ENCODE measurements around the gene MYMK. TPM values are rescaled to one million over a fixed set of nuclear protein-coding genes. Genes with fewer than 3 reads are reported as not detected.

Gene MYMK
- total RNA-seq, 1 donor from 2014 or later, result not detected

GRCh38 chr9:133570691-133571080, 45.9 kb upstream of the MYMK start:
- Mint-ChIP-seq H3K27me3 (peaks cover 14% of the 10 kb centered on the region), H3K4me3 (ENCODE audit: low read depth) (no peak overlapping the region), H3K36me3 (ENCODE audit: insufficient read depth) (no peaks in the 10 kb centered on the region), H3K9me3 (ENCODE audit: low read depth) (no peaks in the 10 kb centered on the region), H3K27ac (no peak overlapping the region), H3K4me1 (ENCODE audit: low read depth) (no peaks in the 10 kb centered on the region)
- TF ChIP-seq CTCF (IDR thresholded peaks at IDR 0.05; ENCODE audit: unreplicated experiment), result no peak
- no peak for DNase-seq (ENCODE audit: low spot score, unreplicated experiment)

GRCh38 chr9:133569891-133570690, 45.3 kb upstream of the MYMK start:
- no peaks in the 10 kb centered on the region for H3K9me3 Mint-ChIP-seq (ENCODE audit: low read depth)
- H3K36me3 Mint-ChIP-seq (ENCODE audit: insufficient read depth), result no peaks in the 10 kb centered on the region
- DNase-seq (ENCODE audit: low spot score, unreplicated experiment), result no peak
- no peak overlapping the region for H3K4me3 Mint-ChIP-seq (ENCODE audit: low read depth)
- TF ChIP-seq CTCF (IDR thresholded peaks at IDR 0.05; ENCODE audit: unreplicated experiment), result no peak
- H3K27ac Mint-ChIP-seq, result no peak overlapping the region
- no peaks in the 10 kb centered on the region for H3K4me1 Mint-ChIP-seq (ENCODE audit: low read depth)
- H3K27me3 Mint-ChIP-seq, result peaks cover 14% of the 10 kb centered on the region

- H3K36me3 Mint-ChIP-seq (ENCODE audit: insufficient read depth), result no peaks in the 10 kb centered on the region
- H3K4me3 Mint-ChIP-seq (ENCODE audit: low read depth), result no peak overlapping the region
- no peak for TF ChIP-seq CTCF (IDR thresholded peaks at IDR 0.05; ENCODE audit: unreplicated experiment)
- H3K27me3 Mint-ChIP-seq, result peaks cover 18% of the 10 kb centered on the region
- no peaks in the 10 kb centered on the region for H3K9me3 Mint-ChIP-seq (ENCODE audit: low read depth)
- H3K4me1 Mint-ChIP-seq (ENCODE audit: low read depth), result no peaks in the 10 kb centered on the region
- no peak for DNase-seq (ENCODE audit: low spot score, unreplicated experiment)
- no peak overlapping the region for H3K27ac Mint-ChIP-seq
Observed at GRCh38 chr9:133569121-133569785, 44.5 kb upstream of the MYMK start.

DNA sequence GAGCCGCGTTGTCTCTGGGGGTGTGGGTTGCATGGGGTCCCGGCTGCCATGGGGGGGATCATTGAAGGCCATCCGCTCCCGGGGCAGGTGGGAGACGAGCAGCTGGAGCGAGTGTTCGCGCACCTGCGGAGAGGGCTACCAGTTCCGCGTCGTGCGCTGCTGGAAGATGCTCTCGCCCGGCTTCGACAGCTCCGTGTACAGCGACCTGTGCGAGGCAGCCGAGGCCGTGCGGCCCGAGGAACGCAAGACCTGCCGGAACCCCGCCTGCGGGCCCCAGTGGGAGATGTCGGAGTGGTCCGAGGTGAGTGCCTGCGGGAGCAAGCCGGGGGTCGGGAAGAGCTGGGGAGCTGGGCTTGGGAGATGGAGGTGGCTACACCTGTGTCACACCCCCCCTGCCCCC, 43.4 kb upstream of the MYMK start:
- Mint-ChIP-seq H3K9me3 (ENCODE audit: low read depth) (no peaks in the 10 kb centered on the region), H3K27me3 (peaks cover 23% of the 10 kb centered on the region), H3K4me1 (ENCODE audit: low read depth) (peaks cover 2% of the 10 kb centered on the region), H3K27ac (no peak overlapping the region), H3K4me3 (ENCODE audit: low read depth) (no peak overlapping the region), H3K36me3 (ENCODE audit: insufficient read depth) (no peaks in the 10 kb centered on the region)
- no peak for DNase-seq (ENCODE audit: low spot score, unreplicated experiment)
- TF ChIP-seq CTCF (IDR thresholded peaks at IDR 0.05; ENCODE audit: unreplicated experiment), result no peak

DNA sequence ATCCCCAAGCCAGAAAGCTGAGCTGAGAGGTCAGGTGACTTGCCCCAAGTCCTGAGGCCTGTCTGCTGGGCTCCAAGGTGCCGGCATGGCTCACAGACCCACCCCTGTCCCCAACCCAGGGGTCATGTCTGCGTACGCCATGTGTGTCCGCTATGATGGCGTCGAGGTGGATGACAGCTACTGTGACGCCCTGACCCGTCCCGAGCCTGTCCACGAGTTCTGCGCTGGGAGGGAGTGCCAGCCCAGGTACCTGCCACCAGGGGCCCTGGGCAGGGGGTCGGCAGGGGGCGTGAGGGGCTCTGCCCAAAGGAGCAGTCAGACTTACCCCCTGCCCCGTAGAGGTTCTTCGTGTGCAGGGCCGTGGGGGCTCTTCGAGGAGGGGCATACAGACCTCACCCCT, 42.1 kb upstream of the MYMK start:
- H3K27ac Mint-ChIP-seq, result no peak overlapping the region
- no peaks in the 10 kb centered on the region for H3K36me3 Mint-ChIP-seq (ENCODE audit: insufficient read depth)
- TF ChIP-seq CTCF (IDR thresholded peaks at IDR 0.05; ENCODE audit: unreplicated experiment), result no peak
- H3K4me3 Mint-ChIP-seq (ENCODE audit: low read depth), result no peak overlapping the region
- DNase-seq (ENCODE audit: low spot score, unreplicated experiment), result no peak
- peaks cover 2% of the 10 kb centered on the region for H3K4me1 Mint-ChIP-seq (ENCODE audit: low read depth)
- H3K9me3 Mint-ChIP-seq (ENCODE audit: low read depth), result no peaks in the 10 kb centered on the region
- peaks cover 22% of the 10 kb centered on the region for H3K27me3 Mint-ChIP-seq
